T follicular helper cell (primary cell): ENCODE results near the gene KCNC3.

ENCODE experiments used
- DNase-seq: peaks from one replicate; pipeline ENCODE4 v3.0.0-alpha.2; 2020; ENCODE audit warnings: low read depth

Gene KCNC3

GRCh38 chr19:50311723-50312635, 17.2 kb downstream of the KCNC3 start:
- DNase-seq, result no peak

GRCh38 chr19:50310759-50311465, 18.3 kb downstream of the KCNC3 start:
- DNase-seq, result no peak

- DNase-seq, result no peak
Observed at GRCh38 chr19:50309396-50310125, 19.6 kb downstream of the KCNC3 start.

- no peak for DNase-seq
Observed at GRCh38 chr19:50308991-50309390, 20.2 kb downstream of the KCNC3 start.

DNA sequence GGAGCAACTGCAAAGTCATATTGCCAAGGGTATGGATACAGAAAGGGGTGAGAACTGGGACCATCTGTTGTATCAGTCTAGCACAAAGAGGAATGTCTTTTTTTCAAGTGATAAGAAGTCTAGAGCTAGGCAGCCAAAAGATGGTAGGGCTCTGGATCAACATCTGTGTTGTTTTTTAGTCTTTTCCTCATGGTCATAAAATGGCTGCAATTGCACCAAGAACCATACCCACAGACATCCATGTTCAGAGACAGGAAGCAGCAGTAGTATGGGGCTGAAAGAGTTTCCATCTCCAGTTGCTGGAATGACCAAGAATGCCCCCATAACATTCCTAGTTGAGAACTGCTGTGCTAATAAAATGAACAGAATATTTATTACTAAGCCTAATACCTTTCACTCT, 25.6 kb downstream of the KCNC3 start:
- DNase-seq, result no peak

GRCh38 chr19:50301607-50301971, 27.6 kb downstream of the KCNC3 start:
- no peak for DNase-seq

- DNase-seq, result no peak
Observed at GRCh38 chr19:50300814-50301606, 28.2 kb downstream of the KCNC3 start.

GRCh38 chr19:50300051-50300450, 29.1 kb downstream of the KCNC3 start:
- DNase-seq, result no peak

DNA sequence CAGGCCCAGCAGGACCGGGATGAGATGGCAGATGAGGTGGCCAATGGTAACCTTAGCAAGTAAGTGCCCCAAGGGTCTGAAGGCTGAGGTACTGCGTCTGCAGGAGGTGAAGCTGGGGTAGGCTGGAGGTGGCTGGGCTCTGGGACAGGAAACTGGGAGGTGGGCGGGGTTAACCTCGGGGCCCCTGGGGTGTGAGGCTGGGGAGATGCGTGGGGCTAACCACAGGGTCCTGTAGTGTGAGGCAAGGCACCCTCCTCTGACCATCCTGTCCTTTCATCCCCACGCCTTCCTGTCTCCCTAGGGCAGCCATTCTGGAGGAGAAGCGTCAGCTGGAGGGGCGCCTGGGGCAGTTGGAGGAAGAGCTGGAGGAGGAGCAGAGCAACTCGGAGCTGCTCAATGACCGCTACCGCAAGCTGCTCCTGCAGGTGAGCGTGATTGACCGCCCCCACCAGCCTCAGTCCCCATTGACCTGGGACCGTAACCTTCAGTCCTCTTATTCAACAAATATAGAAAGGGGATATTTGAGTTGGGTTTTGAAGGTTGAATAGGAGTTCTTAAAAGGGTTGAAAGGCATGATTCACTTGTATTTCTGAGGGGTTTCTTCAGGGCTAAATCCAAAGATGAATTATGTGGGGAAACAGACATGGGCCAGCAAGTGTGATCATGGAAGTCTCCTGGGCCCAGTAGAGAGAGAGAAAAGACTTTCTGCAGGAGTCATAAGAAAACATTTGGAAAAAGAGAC, 35.7 kb downstream of the KCNC3 start:
- no peak for DNase-seq

- no peak for DNase-seq
Observed at GRCh38 chr19:50292216-50292827, 36.9 kb downstream of the KCNC3 start.

- no peak for DNase-seq
Observed at GRCh38 chr19:50290775-50291174, 38.4 kb downstream of the KCNC3 start.

DNA sequence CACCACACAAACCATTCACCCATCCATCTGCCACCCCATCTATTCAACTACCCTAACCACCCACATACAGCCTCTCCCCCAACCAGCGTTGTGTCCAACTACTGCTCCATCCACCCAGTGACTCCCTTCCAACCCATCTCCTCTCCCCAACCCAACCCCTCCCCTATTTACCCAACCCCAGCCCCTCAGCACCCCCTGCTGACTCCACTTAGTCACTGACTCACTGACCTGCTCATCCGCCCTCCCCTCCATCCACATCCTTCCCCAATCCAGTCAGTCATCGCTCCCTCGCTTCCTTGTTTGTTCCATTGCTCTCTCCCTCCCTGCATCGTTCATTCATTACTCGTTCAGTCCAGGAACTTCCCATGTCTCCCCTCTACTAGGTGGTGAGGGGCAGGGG, 39.2 kb downstream of the KCNC3 start:
- DNase-seq, result no peak

GRCh38 chr19:50288954-50289353, 40.2 kb downstream of the KCNC3 start:
- no peak for DNase-seq

GRCh38 chr19:50287331-50287730, 41.8 kb downstream of the KCNC3 start:
- no peak for DNase-seq

DNA sequence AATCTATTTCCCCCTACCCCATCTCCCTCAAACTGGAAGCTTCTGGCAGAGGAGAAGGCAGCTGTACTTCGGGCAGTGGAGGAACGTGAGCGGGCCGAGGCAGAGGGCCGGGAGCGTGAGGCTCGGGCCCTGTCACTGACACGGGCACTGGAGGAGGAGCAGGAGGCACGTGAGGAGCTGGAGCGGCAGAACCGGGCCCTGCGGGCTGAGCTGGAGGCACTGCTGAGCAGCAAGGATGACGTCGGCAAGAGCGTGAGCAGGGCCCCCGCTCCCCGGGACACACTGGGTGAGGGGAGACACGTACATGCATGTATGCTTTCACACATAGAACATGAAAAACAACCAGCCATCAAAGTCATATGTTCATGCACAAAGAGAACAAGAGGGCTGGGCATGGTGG, 42.7 kb downstream of the KCNC3 start:
- DNase-seq, result no peak

DNA sequence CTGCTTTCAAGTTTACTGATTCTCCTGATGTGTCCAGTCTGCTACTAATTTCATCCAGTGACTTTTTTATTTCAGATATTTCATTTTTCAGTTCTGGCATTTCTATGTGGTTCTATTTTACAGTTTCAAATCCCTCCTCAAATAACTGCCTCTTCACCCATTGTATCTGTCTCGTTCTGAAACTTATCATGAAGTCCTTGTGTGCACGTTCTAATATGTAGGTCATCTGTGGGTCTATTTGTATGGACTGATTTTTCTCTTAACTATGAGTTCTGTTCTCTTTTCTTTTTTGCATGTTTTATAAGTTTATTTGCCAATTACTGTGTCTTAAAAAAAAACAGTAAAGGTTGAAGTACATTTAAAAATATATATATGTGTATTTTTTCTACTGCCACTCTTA, 43.3 kb downstream of the KCNC3 start:
- no peak for DNase-seq

DNA sequence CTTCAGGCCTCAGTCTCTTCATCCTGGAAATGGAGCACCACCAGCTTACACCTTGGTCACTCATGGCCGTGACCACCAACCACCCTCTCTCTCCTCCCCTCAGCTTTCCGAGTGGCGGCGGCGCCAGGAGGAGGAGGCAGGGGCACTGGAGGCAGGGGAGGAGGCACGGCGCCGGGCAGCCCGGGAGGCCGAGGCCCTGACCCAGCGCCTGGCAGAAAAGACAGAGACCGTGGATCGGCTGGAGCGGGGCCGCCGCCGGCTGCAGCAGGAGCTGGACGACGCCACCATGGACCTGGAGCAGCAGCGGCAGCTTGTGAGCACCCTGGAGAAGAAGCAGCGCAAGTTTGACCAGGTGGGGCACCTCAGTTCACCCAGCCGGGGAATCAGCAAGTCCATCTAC, 47.7 kb downstream of the KCNC3 start:
- no peak for DNase-seq

DNA sequence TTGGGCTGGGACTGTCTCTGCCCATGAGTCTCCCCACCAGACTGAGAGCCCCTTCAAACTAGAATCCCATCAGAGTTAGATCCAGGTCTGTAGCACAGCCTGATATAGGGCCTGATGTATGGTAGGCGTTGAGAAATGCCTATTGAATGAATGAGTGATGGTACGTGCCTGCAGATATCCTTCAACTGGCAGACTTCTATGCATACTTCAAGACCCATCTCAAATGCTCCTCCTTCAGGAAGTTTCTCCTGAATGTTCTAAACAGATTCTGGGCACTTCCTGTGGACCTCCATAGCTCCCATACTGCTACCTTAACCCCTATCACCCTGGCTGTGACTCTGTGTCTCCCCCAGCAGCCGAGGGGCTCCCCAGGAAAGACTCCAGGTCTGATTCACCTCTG, 48.2 kb downstream of the KCNC3 start:
- no peak for DNase-seq

GRCh38 chr19:50280074-50280473, 49.1 kb downstream of the KCNC3 start:
- no peak for DNase-seq

GRCh38 chr19:50277966-50278580, 51.1 kb downstream of the KCNC3 start:
- no peak for DNase-seq
